RWPE1 (cell line): ENCODE data around the gene GOSR2.

Experiments
- CTCF ChIA-PET: fragments of 350-600 bp; sonication (Branson Sonifier 250); formaldehyde crosslinking; extraction: SDS; loops from one replicate; lab custom pipeline; 2021; lab: Yijun Ruan, JAX
- POLR2A ChIA-PET: fragments of 400-600 bp; formaldehyde crosslinking; extraction: SDS; loops from one replicate; lab custom pipeline; 2020; ENCODE audit warnings: antibody characterized with exemption; ENCODE audit not compliant: low non-redundant PET; lab: Yijun Ruan, JAX
- DNase-seq: peaks from one replicate; pipeline ENCODE4 v3.0.0; 2012; ENCODE audit warnings: low spot score
- H3K27ac ChIP-seq: fragments of 450-650 bp; 2 replicates; pipeline ENCODE4 v1.5.1; 2017
- CTCF ChIP-seq: fragments of 450-650 bp; conservative IDR thresholded peaks from 2 replicates; pipeline ENCODE4 v1.5.1; 2017; ENCODE audit warnings: low read depth, mild to moderate bottlenecking

Gene GOSR2

DNA sequence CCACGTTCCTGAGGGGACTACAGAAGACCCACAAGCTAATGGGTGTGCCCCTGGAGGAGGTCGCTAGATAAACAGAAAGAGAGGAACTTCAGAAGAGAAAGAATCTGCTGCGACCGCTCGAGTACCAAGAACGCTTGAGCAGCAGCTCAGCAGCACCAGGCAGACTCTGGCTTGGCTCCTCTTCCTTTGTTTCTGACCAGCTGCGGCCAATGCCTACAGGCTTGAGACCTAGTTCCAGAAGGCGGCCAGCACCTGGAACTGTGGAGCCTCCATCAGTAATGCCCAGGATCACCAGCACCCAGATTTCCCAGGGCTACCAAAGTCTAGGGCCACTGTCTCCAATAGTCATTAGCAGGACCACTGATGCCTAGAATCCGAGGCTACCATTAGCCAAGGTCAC, 26.0 kb upstream of the GOSR2 start:
- no peak overlapping the region for H3K27ac ChIP-seq
- POLR2A ChIA-PET, result no interaction called here
- no peak for DNase-seq
- CTCF ChIA-PET, result no interaction called here
- TF ChIP-seq CTCF, result no peak

GRCh38 chr17:46898364-46898763, 24.6 kb upstream of the GOSR2 start:
- CTCF ChIA-PET, result no interaction called here
- POLR2A ChIA-PET, result no interaction called here
- H3K27ac ChIP-seq, result no peak overlapping the region
- no peak for DNase-seq
- TF ChIP-seq CTCF, result no peak

DNA sequence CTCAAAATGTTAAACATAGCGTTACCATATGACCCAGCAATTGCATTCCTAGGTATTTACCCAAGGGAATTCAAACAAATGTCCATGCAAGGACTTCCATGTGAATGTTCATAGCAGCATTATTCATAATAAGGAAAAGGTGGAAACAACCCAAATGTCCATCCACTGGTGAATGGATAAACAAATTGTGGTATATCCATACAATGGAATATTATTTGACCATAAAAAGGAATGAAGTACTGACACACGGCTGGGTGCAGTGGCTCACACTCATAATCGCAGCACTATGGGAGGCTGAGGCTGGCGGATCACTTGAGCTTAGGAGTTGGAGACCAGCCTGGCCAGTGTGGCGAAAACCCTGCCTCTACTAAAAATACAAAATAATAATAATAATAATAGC, 24.1 kb upstream of the GOSR2 start:
- ChIA-PET CTCF (no interaction called here), POLR2A (no interaction called here)
- DNase-seq, result no peak

DNA sequence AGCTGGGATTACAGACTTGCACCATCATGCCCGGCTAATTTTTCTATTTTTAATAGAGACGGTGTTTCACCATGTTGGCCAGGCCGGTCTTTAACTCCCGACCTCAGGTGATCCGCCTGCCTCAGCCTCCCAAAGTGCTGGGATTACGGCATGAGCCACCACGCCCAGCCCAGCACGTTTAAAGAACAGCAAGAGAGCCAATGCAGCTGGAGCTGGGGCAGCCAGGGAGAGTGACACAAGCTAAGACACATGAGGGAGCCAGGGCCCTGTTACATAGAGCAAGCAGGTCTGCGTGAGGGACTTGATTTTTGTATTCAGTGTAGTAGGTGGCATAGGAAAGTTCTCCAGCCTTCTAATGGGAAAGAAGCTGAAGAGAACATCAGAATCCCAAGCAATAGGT, 21.7 kb upstream of the GOSR2 start:
- CTCF ChIA-PET, result interaction anchor here (0.7 kb wide), 1 partner anchor 23 kb away, joined by 3 read pairs; no protein-coding TSS in a partner anchor
- no peak for TF ChIP-seq CTCF
- DNase-seq, result no peak
- POLR2A ChIA-PET, result no interaction called here
- no peak overlapping the region for H3K27ac ChIP-seq

More for the DNA sequence above, 24.1 kb upstream of the GOSR2 start:
- no peak for TF ChIP-seq CTCF
- no peak overlapping the region for H3K27ac ChIP-seq

GRCh38 chr17:46903762-46904672, 18.9 kb upstream of the GOSR2 start:
- ChIA-PET POLR2A (no interaction called here), CTCF (no interaction called here)
- no peak for TF ChIP-seq CTCF
- DNase-seq, result no peak
- no peak overlapping the region for H3K27ac ChIP-seq

GRCh38 chr17:46908068-46908737, 14.8 kb upstream of the GOSR2 start:
- ChIA-PET CTCF (no interaction called here), POLR2A (no interaction called here)
- no peak for TF ChIP-seq CTCF
- H3K27ac ChIP-seq, result no peak overlapping the region
- no peak for DNase-seq
